Measurements from ENCODE around the gene WDR53. TPM values are rescaled to one million over a fixed set of nuclear protein-coding genes. Genes with fewer than 3 reads are reported as not detected.
A peak's percentile ranks its signal among the peaks of the same experiment; 100 is the strongest.
"Not testable (repeated sequence)": the region's sequence is repeated elsewhere in the genome, so short reads cannot be mapped to it uniquely, and the experiment has no call there.

The WDR53 gene
- total and polyA plus RNA-seq, 2 experiments from 2014 or later: 8.9 to 9.3 TPM

DNA sequence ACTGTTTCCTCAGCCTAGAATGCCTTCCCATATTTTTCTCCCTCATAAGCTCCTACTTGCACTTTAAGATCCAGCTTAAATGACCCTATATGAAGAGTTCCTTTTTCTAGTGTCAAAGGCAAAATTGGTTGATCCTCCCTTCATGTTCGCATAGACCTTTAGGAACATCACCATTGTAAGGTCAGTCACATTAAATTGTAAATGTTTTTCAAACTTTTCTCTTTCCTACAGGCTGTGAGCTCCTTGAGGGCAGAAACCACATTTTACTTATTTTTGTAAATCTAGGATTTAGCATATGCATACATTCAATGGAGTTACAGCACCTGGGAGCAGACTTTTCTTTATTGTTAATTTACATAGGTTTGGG lies 54.0 kb downstream of the WDR53 start:
- H3K4me2 ChIP-seq (ENCODE audit: unreplicated experiment): no peak overlapping the region
- no peaks in the 10 kb centered on the region for H3K79me2 ChIP-seq (ENCODE audit: insufficient read depth)
- no peaks in the 10 kb centered on the region for H3F3A ChIP-seq (ENCODE audit: insufficient read depth)
- no peaks in the 10 kb centered on the region for H3K27me3 ChIP-seq (replicated peaks; ENCODE audit: insufficient read depth)
- no peak overlapping the region for H2AFZ ChIP-seq
- WGBS, 2 experiments (ENCODE audit: low coverage in 1 of 2, low lambda C conversion rate in 2 of 2, missing lambda C conversion rate in 2 of 2): 90 to 100% methylated on average over 1 of the region's 1 CpG
- H3K4me3 ChIP-seq: no peak overlapping the region
- H3K4me1 ChIP-seq (ENCODE audit: insufficient read depth): peaks cover 6% of the 10 kb centered on the region; the same call in 1 of the 2 replicates
- H3K36me3 ChIP-seq (ENCODE audit: low read depth): no peaks in the 10 kb centered on the region
- H3K9ac ChIP-seq: no peak overlapping the region
- in situ Hi-C loops (cut with MboI): loop anchor here (25.0 kb wide), 1 partner anchor 452 kb away; no protein-coding TSS in a partner anchor
- no peaks in the 10 kb centered on the region for H4K20me1 ChIP-seq (ENCODE audit: insufficient read depth)
- H3K27ac ChIP-seq: no peak overlapping the region
- H3K9me3 ChIP-seq (ENCODE audit: low read depth): no peaks in the 10 kb centered on the region
- DNase-seq: no peak
- no peaks in the 10 kb centered on the region for H3K9me2 ChIP-seq (ENCODE audit: insufficient read depth)
- no peak for TF ChIP-seq EZH2phosphoT487 (IDR thresholded peaks at IDR 0.05; ENCODE audit: insufficient read depth, low read depth)
- no peak for TF ChIP-seq EZH2 (IDR thresholded peaks at IDR 0.05; ENCODE audit: insufficient read depth, poor library complexity, severe bottlenecking)

GRCh38 chr3:196513697-196514349 lies 54.5 kb downstream of the WDR53 start:
- no peak overlapping the region for H2AFZ ChIP-seq
- no peak overlapping the region for H3K4me2 ChIP-seq (ENCODE audit: unreplicated experiment)
- DNase-seq: peak; percentile 69
- no peaks in the 10 kb centered on the region for H3F3A ChIP-seq (ENCODE audit: insufficient read depth)
- no peaks in the 10 kb centered on the region for H3K9me2 ChIP-seq (ENCODE audit: insufficient read depth)
- no peak overlapping the region for H3K4me3 ChIP-seq
- no peaks in the 10 kb centered on the region for H3K27me3 ChIP-seq (replicated peaks; ENCODE audit: insufficient read depth)
- peaks cover 6% of the 10 kb centered on the region; the same call in 1 of the 2 replicates for H3K4me1 ChIP-seq (ENCODE audit: insufficient read depth)
- 79% methylated on average over 8 of the region's 8 CpGs for WGBS, 2 experiments (ENCODE audit: low coverage in 1 of 2, low lambda C conversion rate in 2 of 2, missing lambda C conversion rate in 2 of 2)
- H3K79me2 ChIP-seq (ENCODE audit: insufficient read depth): no peaks in the 10 kb centered on the region
- H3K9ac ChIP-seq: no peak overlapping the region
- no peaks in the 10 kb centered on the region for H4K20me1 ChIP-seq (ENCODE audit: insufficient read depth)
- H3K36me3 ChIP-seq (ENCODE audit: low read depth): no peaks in the 10 kb centered on the region
- no peaks in the 10 kb centered on the region for H3K9me3 ChIP-seq (ENCODE audit: low read depth)
- in situ Hi-C loops (cut with MboI): loop anchor here (25.0 kb wide), 1 partner anchor 452 kb away; no protein-coding TSS in a partner anchor
- H3K27ac ChIP-seq: no peak overlapping the region
- no peak for TF ChIP-seq EZH2phosphoT487 (IDR thresholded peaks at IDR 0.05; ENCODE audit: insufficient read depth, low read depth)
- no peak for TF ChIP-seq EZH2 (IDR thresholded peaks at IDR 0.05; ENCODE audit: insufficient read depth, poor library complexity, severe bottlenecking)

- not testable (repeated sequence) for H3K4me1 ChIP-seq (ENCODE audit: insufficient read depth); H3K4me2 ChIP-seq (ENCODE audit: unreplicated experiment); H3K4me3 ChIP-seq; H3K36me3 ChIP-seq (ENCODE audit: low read depth); H3K79me2 ChIP-seq (ENCODE audit: insufficient read depth); H3K27ac ChIP-seq; DNase-seq; H3F3A ChIP-seq (ENCODE audit: insufficient read depth); H3K9ac ChIP-seq; H3K9me2 ChIP-seq (ENCODE audit: insufficient read depth); H3K9me3 ChIP-seq (ENCODE audit: low read depth); H2AFZ ChIP-seq; H4K20me1 ChIP-seq (ENCODE audit: insufficient read depth); H3K27me3 ChIP-seq (replicated peaks; ENCODE audit: insufficient read depth)
- WGBS, 2 experiments (ENCODE audit: low coverage in 1 of 2, low lambda C conversion rate in 2 of 2, missing lambda C conversion rate in 2 of 2): 88 to 91% methylated on average over 11 to 15 of the region's 15 CpGs
- in situ Hi-C loops (cut with MboI): loop anchor here (25.0 kb wide), 1 partner anchor 450 kb away; no protein-coding TSS in a partner anchor
Measured at GRCh38 chr3:196511646-196512425, 56.5 kb downstream of the WDR53 start.

GRCh38 chr3:196511108-196511507 lies 57.2 kb downstream of the WDR53 start:
- in situ Hi-C loops (cut with MboI): loop anchor here (25.0 kb wide), 1 partner anchor 449 kb away; no protein-coding TSS in a partner anchor
- H3K4me3 ChIP-seq; H3F3A ChIP-seq (ENCODE audit: insufficient read depth); H3K9me3 ChIP-seq (ENCODE audit: low read depth); H3K27me3 ChIP-seq (replicated peaks; ENCODE audit: insufficient read depth); H3K27ac ChIP-seq; DNase-seq; H3K4me2 ChIP-seq (ENCODE audit: unreplicated experiment); H3K9me2 ChIP-seq (ENCODE audit: insufficient read depth); H3K9ac ChIP-seq; H3K36me3 ChIP-seq (ENCODE audit: low read depth); H4K20me1 ChIP-seq (ENCODE audit: insufficient read depth); H2AFZ ChIP-seq; H3K4me1 ChIP-seq (ENCODE audit: insufficient read depth); H3K79me2 ChIP-seq (ENCODE audit: insufficient read depth): not testable (repeated sequence)
- WGBS, 2 experiments (ENCODE audit: low coverage in 1 of 2, low lambda C conversion rate in 2 of 2, missing lambda C conversion rate in 2 of 2): 86 to 93% methylated on average over 1 of the region's 1 CpG
